ENCODE measurements around the gene PSMD12. TPM values are rescaled to one million over a fixed set of nuclear protein-coding genes. Genes with fewer than 3 reads are reported as not detected.
A peak's percentile ranks its signal among the peaks of the same experiment; 100 is the strongest.
"Not testable (repeated sequence)": the region's sequence is repeated elsewhere in the genome, so short reads cannot be mapped to it uniquely, and the experiment has no call there.

Gene PSMD12
- total and polyA plus RNA-seq, 3 experiments from 2014 or later = 40.2 to 94.2 (median 91.1) TPM

DNA sequence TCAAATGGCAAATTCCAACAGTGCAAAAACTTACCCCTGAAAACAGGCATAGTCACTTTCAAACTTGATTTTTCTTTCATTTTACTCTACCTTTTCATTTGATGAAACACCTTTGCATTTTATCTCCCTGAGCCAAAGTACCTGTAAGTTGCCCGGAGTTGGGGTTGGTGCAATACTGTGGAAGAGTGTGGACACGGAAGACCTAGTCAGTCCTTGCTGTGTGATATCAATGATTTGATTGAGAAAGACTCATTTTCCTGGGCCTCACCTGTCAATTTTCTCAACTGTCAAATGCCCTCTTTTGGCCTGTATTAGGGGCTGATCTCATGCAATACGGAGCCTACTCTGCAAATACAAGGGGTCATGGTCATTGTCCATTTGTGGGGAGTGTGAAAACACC lies 33.3 kb upstream of the PSMD12 start:
- peak overlapping the region; percentile 48 to 94 (median 88) for H3K27ac Mint-ChIP-seq
- peak overlapping the region; percentile 8 for H3K4me3 ChIP-seq (ENCODE audit: low read length)
- DNase-seq = no peak
- no peaks in the 10 kb centered on the region for H3K27me3 Mint-ChIP-seq
- POLR2A ChIA-PET = interaction anchor here (0.8 kb wide), 1 partner anchor 11 kb away, joined by 3 read pairs; no protein-coding TSS in a partner anchor
- H3K27ac ChIP-seq (ENCODE audit: low read depth, low read length) = no peak overlapping the region
- H3K36me3 ChIP-seq (ENCODE audit: insufficient read depth, low read length) = no peaks in the 10 kb centered on the region
- CTCF ChIA-PET = interaction anchor here (1.3 to 1.6 kb wide), 3 partner anchors 10 to 42 kb away, joined by 3 to 6 read pairs (median 4); no protein-coding TSS in a partner anchor
- peak overlapping the region in 6 of 7 donors; percentile 26 to 80 (median 52) for H3K4me3 Mint-ChIP-seq
- H3K4me1 Mint-ChIP-seq = peaks cover 57 to 89% (median 75%) of the 10 kb centered on the region in 3 donors
- H3K9me3 ChIP-seq (ENCODE audit: low read length) = no peaks in the 10 kb centered on the region
- no peaks in the 10 kb centered on the region for H3K27me3 ChIP-seq (ENCODE audit: insufficient read depth, low read length, poor library complexity, severe bottlenecking)
- peaks cover 0 to 34% (median 10%) of the 10 kb centered on the region in 3 donors for H3K36me3 Mint-ChIP-seq
- peaks cover 69% of the 10 kb centered on the region for H3K4me1 ChIP-seq (ENCODE audit: insufficient read depth, low read length)
- no peaks in the 10 kb centered on the region for H3K9me3 Mint-ChIP-seq

DNA sequence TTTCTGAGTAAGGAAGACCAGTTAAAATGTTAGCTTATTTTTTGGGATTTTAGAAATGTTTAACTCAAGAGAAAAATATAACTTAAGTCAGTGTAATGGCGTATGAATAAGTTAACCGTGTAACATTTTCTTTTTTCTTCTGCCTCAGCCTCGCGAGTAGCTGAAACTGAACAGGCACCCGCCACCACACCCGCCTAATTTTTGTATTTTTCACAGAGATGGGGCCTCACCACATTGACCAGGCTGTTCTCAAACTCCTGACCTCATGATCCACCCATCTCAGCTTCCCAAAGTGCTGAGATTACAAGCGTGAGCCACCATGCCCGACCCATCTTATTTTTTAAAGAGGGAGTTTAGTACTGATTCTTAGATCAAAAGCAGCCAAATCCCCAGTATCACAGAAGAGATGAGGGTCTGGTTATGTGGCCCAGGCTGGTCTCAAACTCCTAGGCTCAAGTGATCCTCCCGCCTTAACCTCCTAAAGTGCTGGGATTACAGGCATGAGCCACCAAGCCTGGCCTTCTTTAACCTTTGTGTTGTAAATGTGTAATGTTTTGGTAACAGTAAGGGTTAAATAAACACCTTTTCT lies 27.5 kb upstream of the PSMD12 start:
- Mint-ChIP-seq H3K9me3 (no peaks in the 10 kb centered on the region), H3K36me3 (peaks cover 6 to 51% (median 9%) of the 10 kb centered on the region in 3 donors), H3K27ac (peak overlapping the region in 7 of 8 donors; percentile 55 to 96 (median 72)), H3K4me3 (peak overlapping the region in 1 of 7 donors; percentile 41), H3K4me1 (peaks cover 59 to 87% (median 76%) of the 10 kb centered on the region in 3 donors), H3K27me3 (no peaks in the 10 kb centered on the region)
- CTCF ChIA-PET = interaction anchor here (0.7 to 1.7 kb wide), 3 partner anchors 15 to 81 kb away, joined by 3 to 5 read pairs (median 4); no protein-coding TSS in a partner anchor
- no peaks in the 10 kb centered on the region for H3K27me3 ChIP-seq (ENCODE audit: insufficient read depth, low read length, poor library complexity, severe bottlenecking)
- peaks cover 66% of the 10 kb centered on the region for H3K4me1 ChIP-seq (ENCODE audit: insufficient read depth, low read length)
- H3K9me3 ChIP-seq (ENCODE audit: low read length) = no peaks in the 10 kb centered on the region
- H3K36me3 ChIP-seq (ENCODE audit: insufficient read depth, low read length) = no peaks in the 10 kb centered on the region
- POLR2A ChIA-PET = interaction anchor here (0.6 to 0.7 kb wide), 2 partner anchors 28 to 70 kb away, joined by 3 to 4 read pairs; no protein-coding TSS in a partner anchor
- H3K27ac ChIP-seq (ENCODE audit: low read depth, low read length) = no peak overlapping the region
- no peak overlapping the region for H3K4me3 ChIP-seq (ENCODE audit: low read length)
- no peak for DNase-seq

- Histone ChIP-seq H3K27me3 (ENCODE audit: insufficient read depth, low read length, poor library complexity, severe bottlenecking) (no peaks in the 10 kb centered on the region), H3K27ac (ENCODE audit: low read depth, low read length) (no peak overlapping the region), H3K36me3 (ENCODE audit: insufficient read depth, low read length) (no peaks in the 10 kb centered on the region), H3K4me3 (ENCODE audit: low read length) (no peak overlapping the region), H3K4me1 (ENCODE audit: insufficient read depth, low read length) (peaks cover 58% of the 10 kb centered on the region), H3K9me3 (ENCODE audit: low read length) (no peaks in the 10 kb centered on the region)
- ChIA-PET POLR2A (interaction anchor here (0.6 kb wide), 1 partner anchor 216 kb away, joined by 9 read pairs; no protein-coding TSS in a partner anchor), CTCF (interaction anchor here (1.1 kb wide), 1 partner anchor 83 kb away, joined by 4 read pairs; no protein-coding TSS in a partner anchor)
- DNase-seq = no peak
- H3K9me3 Mint-ChIP-seq = no peaks in the 10 kb centered on the region
- no peaks in the 10 kb centered on the region for H3K27me3 Mint-ChIP-seq
- peak overlapping the region; percentile 86 to 96 (median 92) for H3K27ac Mint-ChIP-seq
- peak overlapping the region; percentile 57 to 96 (median 70) for H3K4me3 Mint-ChIP-seq
- H3K36me3 Mint-ChIP-seq = peaks cover 5 to 43% (median 6%) of the 10 kb centered on the region in 3 donors
- H3K4me1 Mint-ChIP-seq = peaks cover 60 to 88% (median 80%) of the 10 kb centered on the region in 3 donors
These were observed 25.7 kb upstream of the PSMD12 start for GRCh38 chr17:67392111-67392510.

DNA sequence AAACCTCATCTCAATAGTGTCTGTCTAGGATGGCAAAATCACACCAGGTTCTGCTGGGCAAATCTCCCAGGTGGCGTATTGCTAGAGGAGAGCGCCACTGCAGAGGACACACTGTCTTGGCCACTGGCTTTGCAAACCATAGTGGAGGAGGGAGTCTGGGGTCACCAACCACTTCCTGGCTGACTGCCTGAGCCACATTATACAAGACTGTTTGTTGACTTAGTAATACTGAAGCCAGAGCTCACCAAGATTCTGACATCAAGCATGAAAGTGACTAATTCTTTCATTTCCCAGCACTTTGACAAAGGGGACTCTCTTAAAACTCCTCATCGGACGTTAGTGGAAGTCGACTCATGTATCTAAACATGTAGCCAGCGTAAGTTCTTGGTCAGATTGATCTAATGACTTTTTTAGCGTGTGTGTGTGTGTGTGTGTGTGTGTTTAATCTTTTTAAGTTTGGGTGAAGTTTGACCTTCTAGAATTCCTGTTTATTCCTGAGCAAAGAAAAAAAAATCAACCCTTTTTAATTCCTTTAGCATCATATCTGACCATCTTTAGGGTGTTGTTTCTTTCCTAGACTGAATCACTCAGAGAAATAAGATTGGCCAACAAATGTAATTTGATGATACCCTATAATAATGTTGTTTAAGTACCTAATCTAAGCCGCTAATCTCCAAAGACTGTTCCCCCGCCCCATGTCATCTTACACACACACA lies 24.4 kb upstream of the PSMD12 start:
- CTCF ChIA-PET = interaction anchor here (1.2 to 5.5 kb wide), 9 partner anchors 11 to 279 kb away, joined by 3 to 81 read pairs (median 4); partner anchors contain the start of gene PITPNC1
- Mint-ChIP-seq H3K4me3 (peak overlapping the region; percentile 75 to 96 (median 84)), H3K36me3 (peaks cover 6 to 42% (median 8%) of the 10 kb centered on the region in 3 donors), H3K27ac (peak overlapping the region; percentile 89 to 99 (median 94)), H3K9me3 (no peaks in the 10 kb centered on the region), H3K27me3 (no peaks in the 10 kb centered on the region), H3K4me1 (peaks cover 69 to 94% (median 88%) of the 10 kb centered on the region in 3 donors)
- H3K36me3 ChIP-seq (ENCODE audit: insufficient read depth, low read length) = no peaks in the 10 kb centered on the region
- H3K27ac ChIP-seq (ENCODE audit: low read depth, low read length) = peak overlapping the region; percentile 1
- no peaks in the 10 kb centered on the region for H3K27me3 ChIP-seq (ENCODE audit: insufficient read depth, low read length, poor library complexity, severe bottlenecking)
- H3K9me3 ChIP-seq (ENCODE audit: low read length) = no peaks in the 10 kb centered on the region
- POLR2A ChIA-PET = interaction anchor here (0.5 to 2.5 kb wide), 11 partner anchors 11 to 84 kb away, joined by 3 to 17 read pairs (median 4); no protein-coding TSS in a partner anchor
- peak overlapping the region; percentile 3 for H3K4me3 ChIP-seq (ENCODE audit: low read length)
- DNase-seq = peak; percentile 42 to 82 (median 55)
- peaks cover 69% of the 10 kb centered on the region for H3K4me1 ChIP-seq (ENCODE audit: insufficient read depth, low read length)

GRCh38 chr17:67390006-67390645 lies 23.7 kb upstream of the PSMD12 start:
- Histone ChIP-seq H3K4me1 (ENCODE audit: insufficient read depth, low read length) (peaks cover 73% of the 10 kb centered on the region), H3K27me3 (ENCODE audit: insufficient read depth, low read length, poor library complexity, severe bottlenecking) (no peaks in the 10 kb centered on the region), H3K4me3 (ENCODE audit: low read length) (peak overlapping the region; percentile 3), H3K27ac (ENCODE audit: low read depth, low read length) (no peak overlapping the region), H3K36me3 (ENCODE audit: insufficient read depth, low read length) (no peaks in the 10 kb centered on the region), H3K9me3 (ENCODE audit: low read length) (no peaks in the 10 kb centered on the region)
- CTCF ChIA-PET = interaction anchor here (0.6 to 5.5 kb wide), 11 partner anchors 9 to 279 kb away, joined by 3 to 81 read pairs (median 4); partner anchors contain the start of gene PITPNC1
- Mint-ChIP-seq H3K4me3 (peak overlapping the region; percentile 75 to 96 (median 84)), H3K36me3 (peaks cover 7 to 40% (median 10%) of the 10 kb centered on the region in 3 donors), H3K27ac (peak overlapping the region; percentile 89 to 99 (median 94)), H3K27me3 (no peaks in the 10 kb centered on the region), H3K4me1 (peaks cover 69 to 94% (median 86%) of the 10 kb centered on the region in 3 donors), H3K9me3 (no peaks in the 10 kb centered on the region)
- POLR2A ChIA-PET = interaction anchor here (0.5 to 2.5 kb wide), 16 partner anchors 11 to 98 kb away, joined by 3 to 17 read pairs (median 4); partner anchors contain the start of gene PSMD12
- no peak for DNase-seq

GRCh38 chr17:67388986-67389385 lies 22.6 kb upstream of the PSMD12 start:
- H3K27me3 Mint-ChIP-seq = no peaks in the 10 kb centered on the region
- H3K27ac Mint-ChIP-seq = peak overlapping the region; percentile 89 to 99 (median 94)
- Histone ChIP-seq H3K4me1 (ENCODE audit: insufficient read depth, low read length) (peaks cover 72% of the 10 kb centered on the region), H3K9me3 (ENCODE audit: low read length) (no peaks in the 10 kb centered on the region), H3K36me3 (ENCODE audit: insufficient read depth, low read length) (no peaks in the 10 kb centered on the region), H3K27me3 (ENCODE audit: insufficient read depth, low read length, poor library complexity, severe bottlenecking) (no peaks in the 10 kb centered on the region), H3K27ac (ENCODE audit: low read depth, low read length) (no peak overlapping the region), H3K4me3 (ENCODE audit: low read length) (no peak overlapping the region)
- no peaks in the 10 kb centered on the region for H3K9me3 Mint-ChIP-seq
- peaks cover 7 to 38% (median 10%) of the 10 kb centered on the region in 3 donors for H3K36me3 Mint-ChIP-seq
- peaks cover 70 to 94% (median 81%) of the 10 kb centered on the region in 3 donors for H3K4me1 Mint-ChIP-seq
- POLR2A ChIA-PET = interaction anchor here (0.5 to 2.5 kb wide), 5 partner anchors 10 to 99 kb away, joined by 3 to 17 read pairs (median 3); no protein-coding TSS in a partner anchor
- CTCF ChIA-PET = interaction anchor here (0.8 to 5.5 kb wide), 7 partner anchors 9 to 86 kb away, joined by 3 to 81 read pairs (median 4); partner anchors contain the start of gene PITPNC1
- peak overlapping the region in 6 of 7 donors; percentile 13 to 84 (median 21) for H3K4me3 Mint-ChIP-seq
- DNase-seq = no peak

DNA sequence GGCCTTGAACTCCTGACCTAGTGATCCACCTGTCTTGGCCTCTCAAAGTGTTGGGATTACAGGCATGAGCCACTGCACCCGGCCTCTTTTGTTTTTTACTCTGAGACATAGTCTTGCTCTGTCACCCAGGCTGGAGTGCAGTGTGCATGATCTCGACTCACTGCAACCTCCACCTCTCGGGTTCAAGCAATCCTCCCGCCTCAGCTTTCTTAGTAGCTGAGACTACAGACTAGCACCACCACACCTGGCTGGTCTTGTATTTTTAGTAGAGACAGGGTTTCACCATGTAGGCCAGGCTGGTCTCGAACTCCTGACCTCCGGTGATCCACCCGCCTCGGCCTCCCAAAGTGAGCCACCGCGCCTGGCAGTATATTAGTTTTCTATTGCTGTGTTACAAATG lies 22.2 kb upstream of the PSMD12 start:
- not testable (repeated sequence) for H3K27ac ChIP-seq (ENCODE audit: low read depth, low read length); H3K27me3 Mint-ChIP-seq; H3K4me3 ChIP-seq (ENCODE audit: low read length); H3K27me3 ChIP-seq (ENCODE audit: insufficient read depth, low read length, poor library complexity, severe bottlenecking); H3K36me3 ChIP-seq (ENCODE audit: insufficient read depth, low read length); H3K9me3 Mint-ChIP-seq; DNase-seq; H3K9me3 ChIP-seq (ENCODE audit: low read length)
- Mint-ChIP-seq H3K4me1 (peaks cover 73 to 94% (median 81%) of the 10 kb centered on the region in 3 donors), H3K27ac (peak overlapping the region; percentile 89 to 99 (median 94)), H3K4me3 (peak overlapping the region in 1 of 7 donors; percentile 9), H3K36me3 (peaks cover 7 to 37% (median 9%) of the 10 kb centered on the region in 3 donors)
- ChIA-PET POLR2A (interaction anchor here (0.5 to 2.5 kb wide), 7 partner anchors 11 to 99 kb away, joined by 3 to 17 read pairs (median 3); no protein-coding TSS in a partner anchor), CTCF (interaction anchor here (0.8 to 5.5 kb wide), 8 partner anchors 8 to 96 kb away, joined by 3 to 81 read pairs (median 10); partner anchors contain the start of gene PITPNC1)
- H3K4me1 ChIP-seq (ENCODE audit: insufficient read depth, low read length) = peaks cover 68% of the 10 kb centered on the region

Data from CD8-positive, alpha-beta memory T cell (primary cell).